ENCODE measurements around the gene GPC6.

DNA sequence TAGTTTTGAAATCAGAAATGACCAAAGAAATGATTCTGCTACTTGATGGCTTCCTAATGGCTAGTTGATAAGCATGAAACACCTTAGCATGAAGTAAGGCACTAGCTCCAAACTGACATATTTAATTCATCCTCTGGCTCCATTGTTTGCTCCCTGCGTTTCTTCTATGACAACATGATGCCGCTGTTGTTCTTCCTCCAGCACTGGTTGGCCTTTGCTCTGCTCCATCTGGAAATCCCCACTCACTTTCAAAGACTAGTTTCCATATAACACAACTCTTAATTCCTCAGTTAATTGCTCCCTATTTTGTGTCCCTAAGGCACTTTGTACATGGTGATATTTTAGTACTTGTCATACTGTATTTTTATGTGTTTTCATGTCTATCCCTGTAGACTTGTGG is 151.6 kb downstream of the GPC6 start:
- TF ChIP-seq POLR2A (IDR thresholded peaks at IDR 0.05; ENCODE audit: low read depth, low read length) (no peak), POLR2AphosphoS5 (IDR thresholded peaks at IDR 0.05; ENCODE audit: low read depth, low read length) (no peak)
